Activated CD8-positive, alpha-beta memory T cell treated with anti-CD3 and anti-CD28 coated beads, Interleukin-2, amount 50 U/mL, for 4 hours (primary cell): ENCODE results near the gene MIF.
A peak's percentile ranks its signal among the peaks of the same experiment; 100 is the strongest.
"Not testable (repeated sequence)": the region's sequence is repeated elsewhere in the genome, so short reads cannot be mapped to it uniquely, and the experiment has no call there.

ENCODE experiments used
- DNase-seq: peaks from one replicate; pipeline ENCODE4 v3.0.0-alpha.2; 2020

Gene MIF

DNA sequence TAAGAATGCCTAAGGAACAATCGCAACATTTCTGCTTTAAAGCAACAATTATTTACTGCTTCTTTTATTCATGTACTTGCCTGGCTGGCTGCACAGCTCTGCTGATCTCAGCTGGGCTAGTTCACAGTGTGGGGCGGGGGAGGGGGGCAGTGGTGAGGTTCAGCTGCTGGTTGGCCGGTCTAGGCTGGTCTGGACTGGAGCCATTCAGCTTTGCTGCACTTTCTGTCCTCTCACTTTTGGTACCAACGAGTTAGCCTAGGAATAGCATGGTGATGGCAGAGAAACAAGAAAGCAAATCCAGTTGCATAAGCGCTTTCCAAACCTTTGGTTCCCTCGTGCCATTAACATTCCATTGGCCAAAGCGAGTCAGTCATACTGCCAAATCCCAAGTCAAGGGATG, 16.0 kb upstream of the MIF start:
- DNase-seq = no peak

DNA sequence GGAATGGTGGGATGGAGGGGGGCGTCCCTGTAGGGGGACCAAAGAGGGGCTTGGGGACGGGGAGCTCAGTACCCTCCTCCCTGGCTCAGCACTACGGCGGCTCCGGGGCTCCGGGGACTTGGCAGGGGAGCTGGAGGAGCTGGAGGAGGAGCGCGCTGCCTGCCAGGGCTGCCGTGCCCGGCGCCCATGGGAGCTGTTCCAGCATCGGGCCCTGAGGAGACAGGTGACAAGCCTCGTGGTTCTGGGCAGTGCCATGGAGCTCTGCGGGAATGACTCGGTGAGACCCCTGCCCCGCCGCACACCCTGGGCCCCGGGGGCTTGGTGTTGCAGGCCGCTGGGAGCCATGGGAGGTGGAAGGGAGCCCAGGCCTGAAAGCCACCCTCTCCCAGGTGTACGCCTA, 11.8 kb upstream of the MIF start:
- no peak for DNase-seq

- no peak for DNase-seq
These were observed 10.5 kb upstream of the MIF start for GRCh38 chr22:23883658-23884057.

GRCh38 chr22:23884140-23884539, 10.0 kb upstream of the MIF start:
- no peak for DNase-seq

DNA sequence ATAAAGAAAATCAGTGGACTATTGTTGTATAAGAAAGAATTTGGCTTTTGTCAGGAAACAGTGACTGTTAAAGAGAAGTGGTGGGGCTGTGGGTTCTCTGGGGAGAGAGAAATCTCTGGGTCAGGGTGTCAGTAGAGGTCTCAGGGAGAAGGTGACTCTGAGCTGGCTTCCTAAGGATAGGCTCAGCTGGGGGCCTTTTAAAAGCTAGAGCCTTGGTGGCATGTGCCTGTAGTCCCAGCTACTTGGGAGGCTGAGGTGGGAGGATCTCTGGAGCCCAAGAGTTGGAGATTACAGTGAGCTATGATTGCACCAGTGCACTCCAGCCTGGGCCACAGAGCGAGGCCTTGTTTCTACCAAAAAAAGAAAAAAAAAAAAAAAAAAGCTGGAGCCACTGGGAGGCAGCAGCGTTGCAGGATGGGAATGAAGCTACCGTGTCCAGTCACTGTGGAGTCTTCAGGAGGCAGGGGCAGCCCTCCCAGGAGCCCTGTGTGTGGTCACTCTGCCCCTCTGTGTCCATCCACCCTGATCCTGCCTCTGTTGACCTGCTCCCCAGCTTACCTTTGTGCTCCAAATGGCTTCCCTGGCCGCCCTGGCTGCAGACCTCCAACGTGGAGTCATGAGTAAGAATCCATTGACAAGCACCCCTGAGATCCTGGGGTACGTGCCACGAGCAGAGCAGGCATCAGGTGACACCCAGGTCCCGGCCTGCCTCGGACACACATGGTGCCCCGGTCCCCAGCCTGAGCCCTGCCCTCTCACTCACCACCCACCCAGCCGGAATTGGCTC, 5.4 kb upstream of the MIF start:
- DNase-seq = no peak

GRCh38 chr22:23889620-23890019, 4.6 kb upstream of the MIF start:
- DNase-seq = no peak

GRCh38 chr22:23891726-23892125, 2.5 kb upstream of the MIF start:
- DNase-seq = no peak

GRCh38 chr22:23892130-23892529, 2.1 kb upstream of the MIF start:
- DNase-seq = no peak

- DNase-seq = no peak
These were observed 1.5 kb upstream of the MIF start for GRCh38 chr22:23892706-23893105.

GRCh38 chr22:23893121-23893944, 850 bp upstream of the MIF start:
- DNase-seq = no peak

DNA sequence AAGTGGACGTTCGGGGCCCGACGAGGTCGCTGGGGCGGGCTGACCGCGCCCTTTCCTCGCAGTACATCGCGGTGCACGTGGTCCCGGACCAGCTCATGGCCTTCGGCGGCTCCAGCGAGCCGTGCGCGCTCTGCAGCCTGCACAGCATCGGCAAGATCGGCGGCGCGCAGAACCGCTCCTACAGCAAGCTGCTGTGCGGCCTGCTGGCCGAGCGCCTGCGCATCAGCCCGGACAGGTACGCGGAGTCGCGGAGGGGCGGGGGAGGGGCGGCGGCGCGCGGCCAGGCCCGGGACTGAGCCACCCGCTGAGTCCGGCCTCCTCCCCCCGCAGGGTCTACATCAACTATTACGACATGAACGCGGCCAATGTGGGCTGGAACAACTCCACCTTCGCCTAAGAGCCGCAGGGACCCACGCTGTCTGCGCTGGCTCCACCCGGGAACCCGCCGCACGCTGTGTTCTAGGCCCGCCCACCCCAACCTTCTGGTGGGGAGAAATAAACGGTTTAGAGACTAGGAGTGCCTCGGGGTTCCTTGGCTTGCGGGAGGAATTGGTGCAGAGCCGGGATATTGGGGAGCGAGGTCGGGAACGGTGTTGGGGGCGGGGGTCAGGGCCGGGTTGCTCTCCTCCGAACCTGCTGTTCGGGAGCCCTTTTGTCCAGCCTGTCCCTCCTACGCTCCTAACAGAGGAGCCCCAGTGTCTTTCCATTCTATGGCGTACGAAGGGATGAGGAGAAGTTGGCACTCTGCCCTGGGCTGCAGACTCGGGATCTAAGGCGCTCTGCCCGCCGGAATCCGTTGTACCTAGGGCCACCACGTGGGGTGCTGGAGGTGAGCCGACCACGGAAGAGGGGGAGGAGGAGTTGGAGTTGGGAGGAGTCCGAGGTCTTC, 771 bp downstream of the MIF start:
- DNase-seq = peak; percentile 68

DNA sequence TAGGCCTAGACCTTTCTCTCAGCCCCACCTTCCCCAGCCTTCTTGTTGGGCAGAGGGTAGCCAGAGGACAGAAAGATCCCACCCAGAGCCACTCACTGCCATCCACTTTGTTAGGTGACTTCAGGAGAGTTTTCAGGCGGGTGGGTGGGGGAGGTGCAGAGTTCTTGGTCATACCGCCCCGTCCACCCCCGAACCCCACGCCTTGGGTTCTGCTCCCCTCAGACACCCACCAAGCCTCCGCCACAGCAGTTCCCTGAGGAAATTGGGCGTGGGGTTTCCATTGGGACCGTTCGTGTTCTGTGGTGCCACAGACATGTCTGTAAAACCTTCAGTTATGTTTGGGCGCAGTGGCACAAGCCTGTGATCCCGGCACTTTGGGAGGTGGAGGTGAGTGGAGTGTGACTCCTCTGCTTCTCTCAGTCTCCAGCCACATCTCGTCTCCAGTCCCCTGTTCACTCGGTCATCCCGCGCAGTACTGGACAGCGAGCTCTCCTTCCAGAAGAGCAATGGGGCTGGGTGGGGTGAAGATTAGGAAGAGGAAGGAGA, 1.5 kb downstream of the MIF start:
- DNase-seq = no peak

- no peak for DNase-seq
These were observed 2.0 kb downstream of the MIF start for GRCh38 chr22:23896166-23896522.

DNA sequence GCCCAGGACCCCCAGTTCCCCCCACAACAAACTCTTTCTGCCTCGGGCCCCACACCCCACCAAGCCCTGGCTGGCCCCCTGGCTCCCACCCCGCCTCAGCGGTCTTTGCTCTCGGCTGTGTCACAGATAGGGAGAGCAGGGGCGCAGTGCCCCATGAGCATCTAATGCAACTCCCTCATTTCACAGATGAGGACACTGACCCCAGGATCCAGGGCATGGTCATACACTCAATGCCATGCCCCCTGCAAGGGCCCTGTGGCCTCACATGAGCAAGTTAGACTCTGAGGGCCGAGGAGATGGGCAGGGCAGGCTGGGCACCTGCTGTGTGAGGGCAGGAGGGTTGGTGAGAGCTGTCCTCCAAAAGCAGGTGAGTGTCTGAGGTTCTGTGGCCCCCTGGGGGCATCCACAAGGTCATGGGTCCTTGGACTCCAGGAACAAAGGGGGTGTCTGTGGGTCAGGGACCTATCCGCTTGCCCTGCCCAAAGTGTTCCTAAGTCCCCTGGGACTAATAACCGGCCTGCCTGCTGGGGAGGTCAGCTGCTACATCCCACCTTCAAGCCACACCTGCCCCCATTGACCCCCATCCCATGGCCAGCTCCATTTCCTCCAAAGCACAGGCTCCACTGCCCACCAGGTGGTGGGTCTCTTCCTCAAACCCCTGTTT, 2.5 kb downstream of the MIF start:
- no peak for DNase-seq

DNA sequence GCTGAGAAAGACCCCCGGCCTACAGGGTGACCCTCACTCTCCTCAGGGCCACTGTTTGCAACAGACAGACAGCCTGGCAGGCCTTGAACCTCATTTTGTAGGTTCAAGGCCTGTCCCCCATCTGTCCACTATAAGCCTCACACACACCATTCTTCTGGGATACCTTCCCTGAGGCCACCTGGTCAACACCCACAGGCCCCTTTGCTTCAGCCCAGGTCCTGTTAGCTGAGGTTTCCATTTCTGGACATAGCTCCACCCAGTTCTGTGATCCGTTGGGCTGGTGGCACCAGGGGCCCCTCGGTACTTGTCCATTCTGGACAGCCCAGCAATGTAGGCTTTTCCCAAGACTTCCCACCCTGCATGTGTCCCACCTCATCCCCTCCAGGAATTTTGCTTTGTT, 3.1 kb downstream of the MIF start:
- DNase-seq = no peak

DNA sequence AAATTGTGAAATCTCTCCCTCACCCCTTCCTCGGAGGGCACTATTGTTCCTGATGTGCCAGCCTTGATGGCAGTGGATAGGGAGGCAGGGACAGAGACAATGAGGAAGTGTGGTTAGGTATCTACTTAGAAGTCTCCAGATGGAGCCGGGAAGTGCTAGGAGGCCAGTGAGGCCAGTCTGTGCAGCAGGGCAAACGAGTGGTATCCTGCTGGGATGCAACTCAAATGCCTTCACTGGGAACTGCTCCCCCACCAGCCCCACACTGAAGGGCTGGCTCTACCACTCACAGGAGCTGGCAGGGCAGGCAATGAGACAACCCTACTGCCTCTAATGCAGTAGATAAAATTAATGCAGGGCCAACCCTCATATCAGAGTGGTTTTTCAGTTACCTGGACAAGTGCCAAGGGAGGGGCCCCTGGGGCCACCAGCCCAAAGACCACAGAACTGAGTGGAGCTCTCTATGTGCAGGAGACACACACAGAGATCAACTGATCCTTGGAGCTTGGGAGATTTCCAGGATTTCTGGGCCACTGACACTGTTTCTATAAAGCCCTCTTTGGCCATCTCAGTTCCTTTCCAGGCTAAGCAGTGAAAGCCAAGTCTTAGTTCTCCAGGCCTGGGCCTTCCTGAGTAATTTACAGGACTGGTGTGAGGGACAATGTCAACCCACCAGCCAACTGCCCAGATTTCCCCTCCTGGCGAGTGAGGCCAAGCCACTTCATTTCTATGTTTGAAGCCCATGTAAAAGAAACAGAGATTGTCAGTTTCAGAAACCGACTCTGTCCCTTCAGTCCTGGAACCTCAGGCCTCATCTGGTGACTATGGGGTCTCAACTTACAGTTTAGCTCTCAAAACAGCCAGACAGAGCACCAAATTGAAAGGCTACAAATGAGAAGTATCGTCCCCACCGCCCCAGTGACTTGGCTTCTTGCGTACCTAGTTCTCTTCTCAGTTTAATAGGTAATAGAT, 4.1 kb downstream of the MIF start:
- DNase-seq = no peak

DNA sequence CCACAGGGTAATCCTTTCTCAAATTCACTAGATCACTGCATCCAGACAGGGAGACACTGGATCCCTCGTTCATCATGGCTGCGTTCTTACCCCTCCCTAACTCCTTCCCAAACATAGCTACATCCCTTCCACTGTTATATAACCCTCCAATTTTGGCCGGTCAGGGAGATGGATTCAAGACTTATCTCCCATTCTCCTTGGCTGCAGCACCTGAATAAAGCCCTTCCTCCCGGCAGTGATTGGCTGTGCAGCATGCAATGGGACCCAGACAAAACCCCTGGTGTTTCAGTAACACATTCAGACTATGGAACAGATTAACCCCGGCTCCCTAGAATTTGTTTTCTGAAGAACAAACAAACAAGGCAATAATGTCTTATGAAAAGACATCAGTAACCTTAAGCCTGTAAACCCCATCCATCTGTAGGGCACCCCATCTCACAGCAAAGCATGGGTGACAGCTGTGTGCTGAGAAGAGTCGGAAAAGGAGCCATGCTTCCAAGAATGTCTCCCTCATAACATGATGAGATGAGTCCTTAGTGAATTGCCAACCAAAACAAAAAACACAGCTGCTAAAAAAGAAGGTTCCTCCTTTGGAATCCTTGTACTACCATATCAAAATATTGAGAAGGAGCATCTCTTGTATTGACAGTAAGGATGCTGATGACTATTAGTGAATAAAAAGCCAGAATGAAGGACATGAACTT, 5.0 kb downstream of the MIF start:
- no peak for DNase-seq

DNA sequence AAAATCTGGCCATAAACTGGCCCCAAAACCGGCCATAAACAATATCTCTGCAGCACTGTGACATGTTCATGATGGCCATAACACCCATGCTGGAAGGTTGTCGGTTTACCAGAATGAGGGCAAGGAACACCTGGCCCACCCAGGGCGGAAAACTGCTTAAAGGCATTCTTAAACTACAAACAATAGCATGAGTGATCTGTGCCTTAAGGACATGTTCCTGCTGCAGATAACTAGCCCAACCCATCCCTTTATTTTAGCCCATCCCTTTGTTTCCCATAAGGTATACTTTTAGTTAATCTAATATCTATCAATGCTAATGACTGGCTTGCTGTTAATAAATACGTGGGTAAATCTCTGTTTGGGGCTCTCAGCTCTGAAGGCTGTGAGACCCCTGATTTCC, 6.0 kb downstream of the MIF start:
- not testable (repeated sequence) for DNase-seq

GRCh38 chr22:23901600-23901999, 7.4 kb downstream of the MIF start:
- no peak for DNase-seq

DNA sequence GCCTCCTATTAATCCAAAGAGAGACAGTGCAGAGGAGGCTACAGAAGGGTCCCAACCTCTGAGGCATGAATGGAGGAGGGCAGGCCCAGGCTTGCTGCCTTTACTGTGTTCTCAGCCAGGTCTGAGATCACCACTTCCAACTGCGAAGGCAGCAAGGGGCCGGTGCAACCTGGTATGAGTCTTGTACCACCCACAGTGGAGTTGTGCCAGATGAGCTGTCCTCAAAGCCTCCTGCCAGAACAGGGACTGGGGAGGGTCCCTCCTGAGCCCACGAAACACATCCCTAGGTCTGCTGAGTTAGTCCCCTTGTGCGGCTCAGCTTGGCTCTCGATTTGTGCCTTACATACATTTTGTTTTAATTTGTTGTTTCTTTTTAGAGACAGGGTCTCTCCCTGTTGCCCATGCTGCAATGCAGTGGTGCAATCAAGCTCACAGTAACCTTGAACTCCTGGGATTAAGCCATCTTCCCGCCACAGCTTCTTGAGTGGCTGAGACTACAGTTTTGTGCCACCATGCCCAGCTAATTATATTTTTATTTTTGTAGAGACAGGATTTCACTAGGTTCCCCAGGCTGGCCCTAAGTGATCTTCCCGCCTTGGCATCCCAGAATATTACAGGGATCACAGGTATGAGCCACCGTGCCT, 9.3 kb downstream of the MIF start:
- DNase-seq = no peak
